ENCODE measurements around the gene ZNF611.

DNA sequence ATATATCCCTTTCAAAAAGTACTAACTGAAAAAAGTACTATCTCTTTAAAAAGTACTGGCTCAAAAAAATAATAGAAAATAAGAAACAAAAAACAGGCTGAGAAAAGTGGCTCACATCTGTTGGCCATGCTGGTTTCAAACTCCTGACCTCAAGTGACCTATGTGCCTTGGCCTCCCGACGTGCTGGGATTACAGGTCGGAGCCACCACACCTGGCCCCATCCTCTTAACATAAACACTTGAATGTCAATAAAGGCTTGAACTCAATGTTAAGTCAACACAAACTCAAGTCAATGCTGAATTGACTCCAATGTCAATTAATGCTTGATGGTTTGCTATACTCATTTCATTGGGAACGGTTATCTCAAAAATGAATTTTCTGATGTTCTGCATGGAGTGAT lies 30.9 kb downstream of the ZNF611 start:
- TF ChIP-seq, protein P1, sequence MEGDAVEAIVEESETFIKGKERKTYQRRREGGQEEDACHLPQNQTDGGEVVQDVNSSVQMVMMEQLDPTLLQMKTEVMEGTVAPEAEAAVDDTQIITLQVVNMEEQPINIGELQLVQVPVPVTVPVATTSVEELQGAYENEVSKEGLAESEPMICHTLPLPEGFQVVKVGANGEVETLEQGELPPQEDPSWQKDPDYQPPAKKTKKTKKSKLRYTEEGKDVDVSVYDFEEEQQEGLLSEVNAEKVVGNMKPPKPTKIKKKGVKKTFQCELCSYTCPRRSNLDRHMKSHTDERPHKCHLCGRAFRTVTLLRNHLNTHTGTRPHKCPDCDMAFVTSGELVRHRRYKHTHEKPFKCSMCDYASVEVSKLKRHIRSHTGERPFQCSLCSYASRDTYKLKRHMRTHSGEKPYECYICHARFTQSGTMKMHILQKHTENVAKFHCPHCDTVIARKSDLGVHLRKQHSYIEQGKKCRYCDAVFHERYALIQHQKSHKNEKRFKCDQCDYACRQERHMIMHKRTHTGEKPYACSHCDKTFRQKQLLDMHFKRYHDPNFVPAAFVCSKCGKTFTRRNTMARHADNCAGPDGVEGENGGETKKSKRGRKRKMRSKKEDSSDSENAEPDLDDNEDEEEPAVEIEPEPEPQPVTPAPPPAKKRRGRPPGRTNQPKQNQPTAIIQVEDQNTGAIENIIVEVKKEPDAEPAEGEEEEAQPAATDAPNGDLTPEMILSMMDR (IDR thresholded peaks at IDR 0.05; ENCODE audit: poor library complexity): no peak
- no peak for TF ChIP-seq EZH2phosphoT487 (IDR thresholded peaks at IDR 0.05; ENCODE audit: low read depth, severe bottlenecking, unreplicated experiment)

Data from hepatocyte (in vitro differentiated cells).